VCaP (cell line): ENCODE results near the gene RTP4.

Source experiments
- H3K27ac ChIP-seq: fragments of 450-650 bp; 2 replicates; pipeline ENCODE4 v1.5.1; 2017
- CTCF ChIP-seq: fragments of 450-650 bp; conservative IDR thresholded peaks from 2 replicates; pipeline ENCODE4 v1.5.1; 2017; ENCODE audit warnings: mild to moderate bottlenecking, moderate library complexity

The RTP4 gene

GRCh38 chr3:187325632-187326031, 42.6 kb upstream of the RTP4 start:
- no peak overlapping the region for H3K27ac ChIP-seq
- TF ChIP-seq CTCF, result no peak

DNA sequence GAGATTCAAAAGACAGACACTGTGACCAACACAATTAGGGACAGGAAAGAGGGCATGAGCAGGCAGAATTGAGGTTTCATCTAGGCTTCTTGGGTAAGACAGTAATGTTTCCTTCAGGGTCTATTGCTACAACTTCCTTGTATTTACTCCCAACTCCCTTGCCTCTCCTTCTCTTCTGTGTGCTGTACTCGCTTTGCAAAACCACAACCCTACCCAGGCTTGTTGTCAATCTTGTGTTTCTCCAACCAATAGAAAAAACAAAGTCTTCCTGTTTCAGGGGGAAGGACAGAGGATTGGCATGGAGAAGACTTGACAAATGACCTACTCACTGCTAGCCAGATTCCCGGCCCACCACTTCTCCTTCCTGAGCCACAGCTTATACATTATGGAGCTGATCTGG, 40.3 kb upstream of the RTP4 start:
- no peak for TF ChIP-seq CTCF
- no peak overlapping the region for H3K27ac ChIP-seq

DNA sequence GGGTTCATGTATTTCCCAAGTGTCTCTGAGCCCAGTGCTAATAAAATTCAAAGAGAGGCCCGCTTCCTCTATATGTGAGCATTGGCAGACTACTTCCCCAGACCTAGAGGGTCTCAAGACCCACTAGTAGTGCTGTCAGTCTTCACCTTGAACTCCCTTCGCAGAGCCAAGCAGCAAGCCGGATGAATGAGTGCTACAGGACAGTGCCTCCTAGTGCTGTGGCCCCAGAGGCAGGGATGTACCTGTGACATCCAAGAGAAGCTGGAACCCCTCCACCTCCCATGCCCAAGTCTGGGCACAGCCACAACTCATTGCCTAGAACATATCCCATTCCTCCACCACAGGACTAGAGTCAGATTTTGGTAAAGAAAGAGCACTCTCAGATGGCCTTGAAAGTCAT, 39.5 kb upstream of the RTP4 start:
- no peak overlapping the region for H3K27ac ChIP-seq
- TF ChIP-seq CTCF, result no peak

DNA sequence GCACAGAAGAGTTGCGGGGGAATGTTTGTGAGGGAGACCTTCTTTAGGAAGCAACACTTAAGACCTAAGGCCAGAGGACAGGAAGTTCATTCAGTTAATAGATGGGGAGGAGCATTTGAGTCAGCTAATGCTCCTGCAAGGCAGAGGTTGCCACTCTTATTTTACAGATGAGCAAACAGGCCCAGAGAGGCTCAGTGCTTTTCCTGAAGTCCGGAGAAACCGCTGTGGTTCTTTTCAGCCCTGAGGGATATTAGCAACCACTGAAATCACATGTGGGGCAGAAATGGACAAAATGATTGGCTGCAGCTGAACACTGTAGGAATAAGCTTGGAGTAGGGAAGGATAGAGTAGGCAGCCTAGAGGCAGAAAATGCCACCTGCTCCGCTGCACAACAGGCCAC, 33.3 kb upstream of the RTP4 start:
- TF ChIP-seq CTCF, result no peak
- H3K27ac ChIP-seq, result no peak overlapping the region; the same call in 1 of the 2 replicates

DNA sequence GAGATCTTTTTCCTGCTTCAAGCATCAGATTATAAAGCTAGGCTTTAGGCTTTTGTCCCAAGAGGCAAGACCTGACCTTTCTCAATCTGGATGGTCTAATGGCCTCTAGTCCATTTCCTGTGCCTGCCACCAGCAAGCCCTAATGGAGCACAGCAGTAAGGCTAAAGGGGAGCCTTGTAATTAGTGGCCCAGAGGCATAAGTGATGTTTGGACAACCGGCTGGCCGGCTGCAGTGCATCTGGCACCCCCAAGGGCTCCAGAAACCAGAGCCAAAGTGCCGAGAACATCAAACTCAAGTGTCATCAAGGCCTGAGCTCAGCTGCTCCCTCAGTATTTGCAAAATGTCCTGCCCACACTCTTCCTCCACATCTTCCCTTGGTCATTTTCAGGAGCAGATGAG, 31.9 kb upstream of the RTP4 start:
- no peak for TF ChIP-seq CTCF
- H3K27ac ChIP-seq, result peak overlapping the region; percentile 28; the same call in 1 of the 2 replicates

- TF ChIP-seq CTCF, result no peak
- no peak overlapping the region for H3K27ac ChIP-seq
Measured at GRCh38 chr3:187340578-187340977, 27.6 kb upstream of the RTP4 start.

GRCh38 chr3:187342255-187342654, 25.9 kb upstream of the RTP4 start:
- TF ChIP-seq CTCF, result no peak
- no peak overlapping the region for H3K27ac ChIP-seq

GRCh38 chr3:187343670-187344069, 24.5 kb upstream of the RTP4 start:
- TF ChIP-seq CTCF, result no peak

More at GRCh38 chr3:187343670-187344069, 24.5 kb upstream of the RTP4 start:
- H3K27ac ChIP-seq, result no peak overlapping the region
